CD4-positive, alpha-beta T cell treated with Interleukin-4 for 1 hour (primary cell): ENCODE measurements around the gene LCN15.
"Not testable (repeated sequence)": the region's sequence is repeated elsewhere in the genome, so short reads cannot be mapped to it uniquely, and the experiment has no call there.

Source experiments
- DNase-seq, 2 donors: peaks; one replicate each; pipeline ENCODE4 v3.0.0-alpha.2; 2020 to 2022

The LCN15 gene

GRCh38 chr9:136764301-136764891, at the start of gene LCN15:
Gene LCN15 (minus strand): TSS chr9:136764518. CDS start chr9:136764488, 30 bp downstream.
- DNase-seq: no peak

- no peak for DNase-seq
Observed at GRCh38 chr9:136808806-136809158, 44.5 kb upstream of the LCN15 start.

GRCh38 chr9:136808075-136808805, 43.9 kb upstream of the LCN15 start:
- peak; percentile 46 to 51 for DNase-seq

GRCh38 chr9:136807281-136808074, 43.2 kb upstream of the LCN15 start, which contains the start of gene RABL6:
Gene RABL6 (plus strand): TSS chr9:136807948. CDS start chr9:136808197, 249 bp downstream.
- peak; percentile 81 to 86 for DNase-seq

GRCh38 chr9:136806631-136807201, 42.4 kb upstream of the LCN15 start:
- no peak for DNase-seq

GRCh38 chr9:136806067-136806466, 41.7 kb upstream of the LCN15 start:
- DNase-seq: no peak

- DNase-seq: no peak
Observed at GRCh38 chr9:136805207-136805740, 41.0 kb upstream of the LCN15 start.

GRCh38 chr9:136804509-136805206, 40.3 kb upstream of the LCN15 start:
- DNase-seq: no peak

GRCh38 chr9:136803551-136804508, 39.5 kb upstream of the LCN15 start:
- DNase-seq: no peak

GRCh38 chr9:136803009-136803550, 38.8 kb upstream of the LCN15 start:
- not testable (repeated sequence) for DNase-seq

- no peak for DNase-seq
Observed at GRCh38 chr9:136802321-136802720, 38.0 kb upstream of the LCN15 start.

- peak; percentile 88 to 92 for DNase-seq
Observed at GRCh38 chr9:136799854-136800657, 35.7 kb upstream of the LCN15 start.

- DNase-seq: no peak
Observed at GRCh38 chr9:136799079-136799853, 34.9 kb upstream of the LCN15 start.

GRCh38 chr9:136798708-136799078, 34.4 kb upstream of the LCN15 start:
- no peak for DNase-seq

- not testable (repeated sequence) for DNase-seq
Observed at GRCh38 chr9:136796775-136797347, 32.5 kb upstream of the LCN15 start.

GRCh38 chr9:136796238-136796774, 32.0 kb upstream of the LCN15 start, which contains the start of gene CCDC183:
Gene CCDC183 (plus strand): TSS chr9:136796338. CDS start chr9:136796398, 60 bp downstream.
- DNase-seq: no peak

GRCh38 chr9:136795000-136795348, 30.7 kb upstream of the LCN15 start:
- no peak for DNase-seq

- DNase-seq: no peak
Observed at GRCh38 chr9:136794281-136794999, 30.1 kb upstream of the LCN15 start.
